ENCODE results near the gene CARMIL3. TPM values are rescaled to one million over a fixed set of nuclear protein-coding genes. Genes with fewer than 3 reads are reported as not detected.

The CARMIL3 gene
- total RNA-seq, 1 donor from 2014 or later: 0.10 TPM

GRCh38 chr14:24114532-24115421 lies 63.0 kb downstream of the CARMIL3 start, which contains the start of the genes DCAF11 and NRL:
Gene DCAF11 (plus strand): TSS chr14:24114777. CDS start chr14:24115595, 818 bp downstream.
Gene NRL (minus strand): TSS chr14:24114949. CDS start chr14:24082848, 32,101 bp downstream.
- peak; percentile 99 for DNase-seq (ENCODE audit: low read depth)

GRCh38 chr14:24115422-24116127 lies 63.8 kb downstream of the CARMIL3 start:
- DNase-seq (ENCODE audit: low read depth): no peak

GRCh38 chr14:24116128-24116814 lies 64.5 kb downstream of the CARMIL3 start:
- DNase-seq (ENCODE audit: low read depth): no peak

- no peak for DNase-seq (ENCODE audit: low read depth)
Observed at GRCh38 chr14:24117179-24117578, 65.4 kb downstream of the CARMIL3 start.

Other genes starting within 250 kb of the CARMIL3 start
- gene DHRS4, start 98.2 kb upstream of the CARMIL3 start, total RNA-seq: 31.3 and 34.6 TPM in 2 replicates
- gene DHRS4L2, start 63.1 kb upstream of the CARMIL3 start, total RNA-seq: 8.3 and 9.4 TPM in 2 replicates
- gene CPNE6, start 19.6 kb downstream of the CARMIL3 start, total RNA-seq: not detected in 2 replicates
- gene PCK2, start 42.3 kb downstream of the CARMIL3 start, total RNA-seq: 18.5 and 28.0 TPM in 2 replicates
- 73.8 and 112 TPM in 2 replicates for gene DCAF11, start 62.8 kb downstream of the CARMIL3 start, total RNA-seq
- gene NRL, start 62.9 kb downstream of the CARMIL3 start, total RNA-seq: 1.6 and 2.4 TPM in 2 replicates
- 0.25 TPM in 1 of 2 replicates, not detected in the other for gene FITM1, start 78.7 kb downstream of the CARMIL3 start, total RNA-seq
- 209 and 265 TPM in 2 replicates for gene PSME1, start 84.2 kb downstream of the CARMIL3 start, total RNA-seq
- 10.1 and 20.7 TPM in 2 replicates for gene EMC9, start 89.6 kb downstream of the CARMIL3 start, total RNA-seq
- gene PSME2, start 94.6 kb downstream of the CARMIL3 start, total RNA-seq: 69.3 and 258 TPM in 2 replicates
- 52.1 and 52.6 TPM in 2 replicates for gene RNF31, start 95.5 kb downstream of the CARMIL3 start, total RNA-seq
- gene IRF9, start 109.3 kb downstream of the CARMIL3 start, total RNA-seq: 78.3 and 87.7 TPM in 2 replicates
- 13.4 and 43.3 TPM in 2 replicates for gene REC8, start 120.1 kb downstream of the CARMIL3 start, total RNA-seq
- gene IPO4, start 136.8 kb downstream of the CARMIL3 start, total RNA-seq: 47.4 and 76.0 TPM in 2 replicates
- gene TM9SF1, start 143.4 kb downstream of the CARMIL3 start, total RNA-seq: 75.4 and 153 TPM in 2 replicates
- gene TSSK4, start 153.7 kb downstream of the CARMIL3 start, total RNA-seq: 0.05 TPM in 1 of 2 replicates, not detected in the other
- 38.4 and 65.1 TPM in 2 replicates for gene CHMP4A, start 161.5 kb downstream of the CARMIL3 start, total RNA-seq
- 10.0 and 10.2 TPM in 2 replicates for gene MDP1, start 164.1 kb downstream of the CARMIL3 start, total RNA-seq
- gene NEDD8, start 180.4 kb downstream of the CARMIL3 start, total RNA-seq: 146 and 185 TPM in 2 replicates
- 96.7 and 106 TPM in 2 replicates for gene GMPR2, start 180.9 kb downstream of the CARMIL3 start, total RNA-seq
- 46.8 and 75.5 TPM in 2 replicates for gene TINF2, start 190.6 kb downstream of the CARMIL3 start, total RNA-seq
- gene TGM1, start 211.2 kb downstream of the CARMIL3 start, total RNA-seq: 0.45 and 1.6 TPM in 2 replicates
- gene RABGGTA, start 219.6 kb downstream of the CARMIL3 start, total RNA-seq: 25.2 and 29.7 TPM in 2 replicates
- gene DHRS1, start 247.8 kb downstream of the CARMIL3 start, total RNA-seq: 18.3 and 29.9 TPM in 2 replicates
- gene NOP9, start 247.8 kb downstream of the CARMIL3 start, total RNA-seq: 23.2 and 32.3 TPM in 2 replicates

Measured in renal cortical epithelial cell (primary cell).